ENCODE data around the gene TMSB4X.
A peak's percentile ranks its signal among the peaks of the same experiment; 100 is the strongest.
"Not testable (repeated sequence)": the region's sequence is repeated elsewhere in the genome, so short reads cannot be mapped to it uniquely, and the experiment has no call there.

TMSB4X gene

GRCh38 chrX:12974796-12975669 lies at the start of gene TMSB4X:
TMSB4X (plus strand) TSS chrX:12975110.
- in situ Hi-C loops (cut with HindIII; ENCODE audit: low sequenced_read_pairs), result no loop called here
- TF ChIP-seq CTCF (IDR thresholded peaks at IDR 0.05; ENCODE audit: low read depth, low read length), result no peak
- DNase-seq (ENCODE audit: low read depth, low spot score), result peak; percentile 86
- H3K4me3 ChIP-seq (ENCODE audit: low read depth, low read length), result peak within 1 kb of the TSS; percentile 91

DNA sequence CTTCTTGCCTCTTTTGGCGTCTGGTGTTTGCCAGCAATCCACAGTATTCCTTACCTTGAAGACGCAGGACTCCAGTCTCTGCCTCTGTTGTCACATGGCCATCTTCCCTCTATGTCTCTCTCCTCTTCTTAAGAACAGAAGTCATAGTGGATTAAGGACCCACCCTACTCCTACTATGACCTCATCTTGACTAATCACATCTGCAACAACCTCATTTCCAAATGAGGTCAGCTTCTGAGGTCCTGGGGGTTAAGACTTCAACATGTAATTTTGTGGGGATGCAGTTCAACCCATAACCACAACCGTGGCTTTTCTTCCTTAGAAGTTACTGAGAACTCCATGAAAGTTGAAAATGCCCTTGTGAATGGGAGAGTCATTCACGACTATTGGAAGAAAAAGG lies 45.2 kb upstream of the TMSB4X start:
- in situ Hi-C loops (cut with HindIII; ENCODE audit: low sequenced_read_pairs), result no loop called here
- no peak for TF ChIP-seq CTCF (IDR thresholded peaks at IDR 0.05; ENCODE audit: low read depth, low read length)
- DNase-seq (ENCODE audit: low read depth, low spot score), result no peak
- H3K4me3 ChIP-seq (ENCODE audit: low read depth, low read length), result no peak overlapping the region

DNA sequence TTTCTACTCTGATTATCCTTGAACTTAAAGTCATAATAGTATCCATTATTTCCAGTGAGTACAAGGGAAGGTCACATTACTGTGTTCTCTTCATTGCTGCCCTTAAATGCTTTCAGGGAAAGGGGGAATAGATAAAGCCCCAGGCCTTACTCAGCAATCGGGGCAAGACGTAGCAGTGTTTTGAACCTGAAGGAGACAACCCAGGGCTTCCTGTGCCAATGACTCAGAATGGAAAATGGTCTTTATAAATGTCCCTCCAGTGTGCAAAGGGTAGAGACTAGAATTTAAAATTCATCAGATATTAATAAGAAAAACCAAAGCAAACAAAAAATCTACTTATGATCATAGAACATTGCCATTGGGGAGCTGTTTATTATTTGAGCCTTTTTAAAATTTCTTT lies 44.8 kb upstream of the TMSB4X start:
- TF ChIP-seq CTCF (IDR thresholded peaks at IDR 0.05; ENCODE audit: low read depth, low read length), result no peak
- in situ Hi-C loops (cut with HindIII; ENCODE audit: low sequenced_read_pairs), result no loop called here
- H3K4me3 ChIP-seq (ENCODE audit: low read depth, low read length), result no peak overlapping the region
- no peak for DNase-seq (ENCODE audit: low read depth, low spot score)

DNA sequence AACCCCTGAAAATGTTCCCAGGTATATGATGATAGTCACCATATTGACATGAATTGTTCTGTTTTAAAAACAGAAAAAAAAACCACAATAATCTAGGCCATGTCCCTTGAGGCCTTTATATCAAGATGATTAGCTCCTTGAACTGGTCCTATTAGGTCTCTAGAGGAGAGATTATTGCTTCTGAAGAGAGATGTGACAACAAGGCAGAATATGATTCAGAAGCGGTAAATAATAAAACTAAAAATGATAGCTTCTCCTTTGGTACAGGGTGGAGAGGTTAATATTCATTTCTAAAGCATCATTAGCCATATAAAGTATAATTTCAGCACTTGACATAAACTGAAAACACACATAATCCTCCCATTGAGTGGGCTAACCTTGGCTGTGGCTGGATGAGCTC lies 42.7 kb upstream of the TMSB4X start:
- no peak overlapping the region for H3K4me3 ChIP-seq (ENCODE audit: low read depth, low read length)
- TF ChIP-seq CTCF (IDR thresholded peaks at IDR 0.05; ENCODE audit: low read depth, low read length), result no peak
- no peak for DNase-seq (ENCODE audit: low read depth, low spot score)
- in situ Hi-C loops (cut with HindIII; ENCODE audit: low sequenced_read_pairs), result no loop called here

DNA sequence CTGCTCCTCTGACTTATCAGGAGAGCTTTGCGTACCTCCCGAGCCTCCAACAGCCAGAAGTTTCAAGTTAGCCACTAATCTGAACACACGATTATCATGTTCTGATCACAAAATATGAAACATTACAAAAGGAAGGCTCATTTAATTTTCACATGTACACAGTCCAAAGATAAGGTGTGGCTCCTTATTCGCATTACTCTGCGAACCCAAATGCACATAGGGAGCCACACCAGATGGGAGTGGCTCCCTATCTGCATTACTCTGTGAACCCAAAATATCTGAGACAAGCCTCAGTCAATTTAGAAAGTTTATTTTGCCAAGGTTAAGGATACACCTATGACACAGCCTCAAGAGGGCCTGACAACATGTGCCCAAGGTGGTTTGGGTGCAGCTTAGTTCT lies 40.1 kb upstream of the TMSB4X start:
- TF ChIP-seq CTCF (IDR thresholded peaks at IDR 0.05; ENCODE audit: low read depth, low read length), result no peak
- no peak for DNase-seq (ENCODE audit: low read depth, low spot score)
- no peak overlapping the region for H3K4me3 ChIP-seq (ENCODE audit: low read depth, low read length)
- in situ Hi-C loops (cut with HindIII; ENCODE audit: low sequenced_read_pairs), result no loop called here

DNA sequence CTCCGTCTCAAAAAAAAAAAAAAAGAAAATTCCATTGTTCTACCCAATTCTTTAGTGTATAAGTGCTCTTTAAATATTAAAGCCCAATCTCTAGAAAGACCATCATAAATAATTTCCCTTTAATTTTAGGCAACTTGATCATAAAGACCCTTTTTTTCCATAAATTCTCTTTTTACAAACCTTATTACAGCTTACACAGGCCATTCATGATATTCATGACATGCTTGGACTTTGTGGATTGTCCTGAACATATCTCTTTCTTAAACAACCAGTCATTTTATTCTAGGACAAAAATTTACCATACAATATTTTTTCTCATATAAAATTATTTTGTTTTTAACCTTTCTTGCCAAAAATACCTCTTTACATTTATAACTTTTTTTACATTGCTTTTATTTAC lies 38.0 kb upstream of the TMSB4X start:
- H3K4me3 ChIP-seq (ENCODE audit: low read depth, low read length), result no peak overlapping the region
- no peak for DNase-seq (ENCODE audit: low read depth, low spot score)
- in situ Hi-C loops (cut with HindIII; ENCODE audit: low sequenced_read_pairs), result no loop called here
- TF ChIP-seq CTCF (IDR thresholded peaks at IDR 0.05; ENCODE audit: low read depth, low read length), result no peak

- H3K4me3 ChIP-seq (ENCODE audit: low read depth, low read length); DNase-seq (ENCODE audit: low read depth, low spot score); in situ Hi-C loops (cut with HindIII; ENCODE audit: low sequenced_read_pairs): not testable (repeated sequence)
These were observed 34.4 kb upstream of the TMSB4X start for GRCh38 chrX:12940471-12940870.

- in situ Hi-C loops (cut with HindIII; ENCODE audit: low sequenced_read_pairs); DNase-seq (ENCODE audit: low read depth, low spot score); H3K4me3 ChIP-seq (ENCODE audit: low read depth, low read length): not testable (repeated sequence)
These were observed 31.3 kb upstream of the TMSB4X start for GRCh38 chrX:12943592-12943991.

- in situ Hi-C loops (cut with HindIII; ENCODE audit: low sequenced_read_pairs); DNase-seq (ENCODE audit: low read depth, low spot score); H3K4me3 ChIP-seq (ENCODE audit: low read depth, low read length): not testable (repeated sequence)
These were observed 30.5 kb upstream of the TMSB4X start for GRCh38 chrX:12944452-12944851.
